WTC11 (cell line): ENCODE results near the gene NXPE3. TPM values are rescaled to one million over a fixed set of nuclear protein-coding genes. Genes with fewer than 3 reads are reported as not detected.

Source experiments
- ATAC-seq: fragments of 200-7000 bp; cut with Tn5 transposase; 2 replicates; pipeline ENCODE4 v1.10.0; 2021; ENCODE audit warnings: mild to moderate bottlenecking, moderate library complexity
- CTCF ChIA-PET: fragments of 300-600 bp; sonication (Branson Sonifier 250); formaldehyde crosslinking; loops from one replicate; lab custom pipeline; 2021; ENCODE audit warnings: antibody characterized with exemption; lab: Charles Lee
- POLR2A ChIA-PET: fragments of 350-600 bp; sonication (Branson Sonifier 250); formaldehyde crosslinking; loops from one replicate; lab custom pipeline; 2021; ENCODE audit warnings: antibody characterized with exemption; lab: Charles Lee
- DNase-seq: peaks from one replicate; pipeline ENCODE4 v3.0.0; 2021; ENCODE audit warnings: low spot score
- H3K27ac Mint-ChIP-seq: 2 replicates; pipeline ENCODE4 v1.8.0; 2021; ENCODE audit warnings: mixed read lengths
- H3K27me3 Mint-ChIP-seq: 2 replicates; pipeline ENCODE4 v1.8.0; 2021; ENCODE audit warnings: low read depth, mild to moderate bottlenecking, moderate library complexity, mixed read lengths
- H3K36me3 Mint-ChIP-seq: 2 replicates; pipeline ENCODE4 v1.8.0; 2021; ENCODE audit warnings: mixed read lengths
- H3K4me1 Mint-ChIP-seq: 2 replicates; pipeline ENCODE4 v1.8.0; 2022; ENCODE audit warnings: mixed read lengths
- H3K4me3 Mint-ChIP-seq: 2 replicates; pipeline ENCODE4 v1.8.0; 2021; ENCODE audit warnings: mild to moderate bottlenecking, moderate library complexity, mixed read lengths
- H3K9me3 Mint-ChIP-seq: 2 replicates; pipeline ENCODE4 v1.8.0; 2021; ENCODE audit warnings: mixed read lengths
- ELF4 ChIP-seq: sonication (generic); formaldehyde crosslinking; IDR thresholded peaks from 2 replicates; pipeline ENCODE4 v1.8.1; 2022; ENCODE audit warnings: low read depth, mild to moderate bottlenecking, moderate library complexity, missing genetic modification reagents
- EMX1 ChIP-seq: fragments of 250-450 bp; sonication (Bioruptor Pico); IDR thresholded peaks from 2 replicates; pipeline ENCODE4 v1.8.0; 2021; ENCODE audit warnings: mild to moderate bottlenecking
- FOXK1 ChIP-seq: sonication (generic); formaldehyde crosslinking; IDR thresholded peaks from 2 replicates; pipeline ENCODE4 v1.8.0; 2022; ENCODE audit warnings: mild to moderate bottlenecking, moderate library complexity, missing genetic modification reagents
- GABPB1 ChIP-seq: sonication (generic); formaldehyde crosslinking; IDR thresholded peaks from 2 replicates; pipeline ENCODE4 v1.8.1; 2023; ENCODE audit warnings: mild to moderate bottlenecking, missing genetic modification reagents
- GTF2I ChIP-seq: fragments of 250-450 bp; sonication (Bioruptor Pico); conservative IDR thresholded peaks from 2 replicates; pipeline ENCODE4 v1.4.0; 2021; ENCODE audit warnings: mild to moderate bottlenecking
- IRF2 ChIP-seq: sonication (generic); formaldehyde crosslinking; IDR thresholded peaks from 2 replicates; pipeline ENCODE4 v1.8.0; 2022; ENCODE audit warnings: low read depth, missing genetic modification reagents, borderline replicate concordance
- JAZF1 ChIP-seq: fragments of 250-450 bp; sonication (Bioruptor Pico); IDR thresholded peaks from 2 replicates; pipeline ENCODE4 v1.9.0; 2021; ENCODE audit warnings: moderate library complexity, mild to moderate bottlenecking, inconsistent platforms
- JUN ChIP-seq: sonication (generic); formaldehyde crosslinking; IDR thresholded peaks from 2 replicates; pipeline ENCODE4 v1.8.0; 2023; ENCODE audit warnings: mild to moderate bottlenecking, missing genetic modification reagents
- MYBL2 ChIP-seq: sonication (generic); formaldehyde crosslinking; IDR thresholded peaks from 2 replicates; pipeline ENCODE4 v1.8.1; 2023; ENCODE audit warnings: mild to moderate bottlenecking, moderate library complexity, missing genetic modification reagents
- NR2C2 ChIP-seq: sonication (generic); formaldehyde crosslinking; IDR thresholded peaks from 2 replicates; pipeline ENCODE4 v1.8.0; 2022; ENCODE audit warnings: mild to moderate bottlenecking, missing genetic modification reagents
- OVOL2 ChIP-seq: fragments of 250-450 bp; sonication (Bioruptor Pico); IDR thresholded peaks from 2 replicates; pipeline ENCODE4 v1.9.0; 2021; ENCODE audit warnings: mild to moderate bottlenecking, borderline replicate concordance
- PREB ChIP-seq: sonication (generic); formaldehyde crosslinking; IDR thresholded peaks from 2 replicates; pipeline ENCODE4 v1.8.1; 2022; ENCODE audit warnings: mild to moderate bottlenecking, missing genetic modification reagents, moderate library complexity, borderline replicate concordance
- PRRX2 ChIP-seq: fragments of 250-450 bp; sonication (Bioruptor Pico); IDR thresholded peaks from 2 replicates; pipeline ENCODE4 v1.8.0; 2021; ENCODE audit warnings: mild to moderate bottlenecking
- RELA ChIP-seq: sonication (generic); formaldehyde crosslinking; IDR thresholded peaks from 2 replicates; pipeline ENCODE4 v1.8.1; 2022; ENCODE audit warnings: missing genetic modification reagents, mild to moderate bottlenecking, borderline replicate concordance
- RORB ChIP-seq: fragments of 250-450 bp; sonication (Bioruptor Pico); IDR thresholded peaks from 2 replicates; pipeline ENCODE4 v1.9.0; 2021; ENCODE audit warnings: mild to moderate bottlenecking
- STAT6 ChIP-seq: sonication (generic); formaldehyde crosslinking; conservative IDR thresholded peaks from 2 replicates; pipeline ENCODE4 v1.8.1; 2023; ENCODE audit warnings: mild to moderate bottlenecking, low read depth, missing genetic modification reagents, moderate library complexity
- TCF7 ChIP-seq: sonication (generic); formaldehyde crosslinking; IDR thresholded peaks from 2 replicates; pipeline ENCODE4 v1.8.0; 2022; ENCODE audit warnings: mild to moderate bottlenecking, low read depth, missing genetic modification reagents, moderate library complexity
- USF1 ChIP-seq: sonication (generic); formaldehyde crosslinking; IDR thresholded peaks from 2 replicates; pipeline ENCODE4 v1.8.0; 2022; ENCODE audit warnings: mild to moderate bottlenecking, missing genetic modification reagents
- ZBTB21 ChIP-seq: sonication (generic); formaldehyde crosslinking; IDR thresholded peaks from 2 replicates; pipeline ENCODE4 v1.8.1; 2023; ENCODE audit warnings: mild to moderate bottlenecking, missing genetic modification reagents, borderline replicate concordance
- ZNF121 ChIP-seq: sonication (generic); formaldehyde crosslinking; IDR thresholded peaks from 2 replicates; pipeline ENCODE4 v1.8.0; 2023; ENCODE audit warnings: missing genetic modification reagents
- ZNF138 ChIP-seq: sonication (generic); formaldehyde crosslinking; conservative IDR thresholded peaks from 2 replicates; pipeline ENCODE4 v1.8.1; 2022; ENCODE audit warnings: mild to moderate bottlenecking, moderate library complexity, missing genetic modification reagents
- ZNF219 ChIP-seq: sonication (generic); formaldehyde crosslinking; IDR thresholded peaks from 2 replicates; pipeline ENCODE4 v1.8.0; 2023; ENCODE audit warnings: missing genetic modification reagents, mild to moderate bottlenecking, borderline replicate concordance
- ZNF263 ChIP-seq: sonication (generic); formaldehyde crosslinking; IDR thresholded peaks from 2 replicates; pipeline ENCODE4 v1.8.1; 2022; ENCODE audit warnings: low read depth, mild to moderate bottlenecking, moderate library complexity, missing genetic modification reagents
- ZNF317 ChIP-seq: sonication (generic); formaldehyde crosslinking; IDR thresholded peaks from 2 replicates; pipeline ENCODE4 v1.8.1; 2023; ENCODE audit warnings: low read depth, mild to moderate bottlenecking, moderate library complexity, missing genetic modification reagents, borderline replicate concordance
- ZNF396 ChIP-seq: fragments of 250-450 bp; sonication (Bioruptor Pico); IDR thresholded peaks from 2 replicates; pipeline ENCODE4 v1.8.0; 2021; ENCODE audit warnings: mild to moderate bottlenecking, moderate library complexity, borderline replicate concordance
- total RNA-seq: library from RNA; stranded (reverse); gene quantifications from 3 replicates; pipeline ENCODE4 v1.2.3, GENCODE V29; 2021

The NXPE3 gene
- total RNA-seq, 1 experiment from 2014 or later, result 13.9 TPM

GRCh38 chr3:101851850-101852714 is 73.1 kb downstream of the NXPE3 start (continued):
- no peak for TF ChIP-seq ZNF121
- TF ChIP-seq ZNF317 (CRISPR knock-in tag), result no peak
- TF ChIP-seq PREB, result no peak
- no peak for TF ChIP-seq ZBTB21 (CRISPR knock-in tag)
- TF ChIP-seq JUN (CRISPR knock-in tag), result no peak
- no peak for TF ChIP-seq TCF7 (CRISPR knock-in tag)
- TF ChIP-seq RELA, result no peak
- TF ChIP-seq USF1 (CRISPR knock-in tag), result no peak

- no peak for TF ChIP-seq IRF2 (CRISPR knock-in tag)
- TF ChIP-seq NR2C2 (CRISPR knock-in tag), result no peak
- no peak for TF ChIP-seq RELA
- TF ChIP-seq EMX1 (CRISPR knock-in tag), result no peak
- TF ChIP-seq ZNF317 (CRISPR knock-in tag), result no peak
- no peak for TF ChIP-seq MYBL2
- no peak for TF ChIP-seq ZNF138 (CRISPR knock-in tag)
- no peak for TF ChIP-seq OVOL2 (CRISPR knock-in tag)
- no peak for TF ChIP-seq STAT6 (CRISPR knock-in tag)
- TF ChIP-seq ZNF263 (CRISPR knock-in tag), result no peak
- no peak for TF ChIP-seq ZNF396 (CRISPR knock-in tag)
- TF ChIP-seq ZBTB21 (CRISPR knock-in tag), result no peak
- TF ChIP-seq ZNF219 (CRISPR knock-in tag), result no peak
- TF ChIP-seq GTF2I (CRISPR knock-in tag), result no peak
- no peak for TF ChIP-seq PRRX2
- TF ChIP-seq RORB (CRISPR knock-in tag), result no peak
- TF ChIP-seq FOXK1 (CRISPR knock-in tag), result no peak
- TF ChIP-seq ELF4 (CRISPR knock-in tag), result no peak
- no peak for TF ChIP-seq JAZF1 (CRISPR knock-in tag)
- TF ChIP-seq GABPB1 (CRISPR knock-in tag), result no peak
- TF ChIP-seq, all 79 proteins: peak for 0
- H3K4me3 Mint-ChIP-seq, result no peak overlapping the region
- peaks cover 66% of the 10 kb centered on the region for H3K36me3 Mint-ChIP-seq
- H3K4me1 Mint-ChIP-seq, result peaks cover 18% of the 10 kb centered on the region
- H3K27me3 Mint-ChIP-seq, result no peaks in the 10 kb centered on the region
- no peaks in the 10 kb centered on the region for H3K9me3 Mint-ChIP-seq
- ChIA-PET POLR2A (no interaction called here), CTCF (interaction anchor here (0.6 to 1.3 kb wide), 2 partner anchors 143 to 372 kb away, joined by 3 read pairs; no protein-coding TSS in a partner anchor)
- ATAC-seq (no peak), DNase-seq (no peak)
- H3K27ac Mint-ChIP-seq, result no peak overlapping the region
Measured at GRCh38 chr3:101852983-101853840, 74.2 kb downstream of the NXPE3 start.
